Karpas-422 (cell line): ENCODE results near the gene MLST8. TPM values are rescaled to one million over a fixed set of nuclear protein-coding genes. Genes with fewer than 3 reads are reported as not detected.

Source experiments
- DNase-seq: peaks from one replicate; pipeline ENCODE4 v3.0.0-alpha.2; 2015
- H2AFZ ChIP-seq: fragments of 200-600 bp; sonication (generic); 2 replicates; pipeline ENCODE4 v1.6.1; 2014; ENCODE audit warnings: antibody characterized with exemption, low read length, mixed read lengths
- H3K27ac ChIP-seq: fragments of 200-600 bp; sonication (generic); 2 replicates; pipeline ENCODE4 v1.5.1; 2014; ENCODE audit warnings: mild to moderate bottlenecking, low read length, moderate library complexity
- H3K27me3 ChIP-seq: fragments of 200-600 bp; sonication (generic); 2 replicates; pipeline ENCODE4 v1.6.1; 2014; ENCODE audit warnings: low read length, mixed read lengths
- H3K36me3 ChIP-seq: fragments of 200-600 bp; sonication (generic); 2 replicates; pipeline ENCODE4 v1.6.1; 2014; ENCODE audit warnings: low read length, mixed read lengths; ENCODE audit not compliant: insufficient read depth
- H3K4me1 ChIP-seq: fragments of 200-600 bp; sonication (generic); 2 replicates; pipeline ENCODE4 v1.6.1; 2014; ENCODE audit warnings: mild to moderate bottlenecking, low read length, mixed read lengths
- H3K4me2 ChIP-seq: fragments of 200-600 bp; sonication (generic); 2 replicates; pipeline ENCODE4 v1.6.1; 2014; ENCODE audit warnings: low read length, low read depth, mild to moderate bottlenecking; ENCODE audit not compliant: poor library complexity, severe bottlenecking
- H3K4me3 ChIP-seq: fragments of 200-600 bp; sonication (generic); 2 replicates; pipeline ENCODE4 v1.5.1; 2014; ENCODE audit warnings: mild to moderate bottlenecking, antibody characterized with exemption, low read length, mixed read lengths
- H3K79me2 ChIP-seq: fragments of 200-600 bp; sonication (generic); 2 replicates; pipeline ENCODE4 v1.6.1; 2014; ENCODE audit warnings: mild to moderate bottlenecking, low read length, mixed read lengths
- H3K9ac ChIP-seq: fragments of 200-600 bp; sonication (generic); 2 replicates; pipeline ENCODE4 v1.6.0; 2014; ENCODE audit warnings: low read length
- H3K9me2 ChIP-seq: fragments of 200-600 bp; sonication (generic), shearing (Covaris generic); replicated peaks from 2 replicates; pipeline ENCODE4 v1.6.0; 2014; ENCODE audit warnings: mild to moderate bottlenecking, low read length, moderate library complexity; ENCODE audit not compliant: insufficient read depth
- H3K9me3 ChIP-seq: fragments of 300-700, 200-600 bp; sonication (generic); 2 replicates; pipeline ENCODE4 v1.6.1; 2014; ENCODE audit warnings: low read length, mixed read lengths
- H4K20me1 ChIP-seq: fragments of 200-600 bp; sonication (generic); 2 replicates; pipeline ENCODE4 v1.6.1; 2014; ENCODE audit warnings: mild to moderate bottlenecking, antibody characterized with exemption, low read length, low read depth; ENCODE audit not compliant: insufficient read depth
- total RNA-seq: library from RNA; depleted of rRNA; stranded (reverse); fragments of >200 nt; shearing (Covaris generic); gene quantifications from 2 replicates; pipeline ENCODE4 v1.2.3, GENCODE V29; 2014; ENCODE audit warnings: low replicate concordance

MLST8 gene
- total RNA-seq, 1 experiment from 2014 or later, result 46.3 TPM

- peaks cover 27% of the 10 kb centered on the region for H3K79me2 ChIP-seq
- no peaks in the 10 kb centered on the region for H3K9me3 ChIP-seq
- DNase-seq, result no peak
- no peaks in the 10 kb centered on the region; the same call in 1 of the 2 replicates for H3K36me3 ChIP-seq
- H4K20me1 ChIP-seq, result 0 out of 2 replicates have a peak, but pooled peaks cover 19% of the 10 kb centered on the region
- no peaks in the 10 kb centered on the region for H3K27me3 ChIP-seq
- no peaks in the 10 kb centered on the region; the same call in 1 of the 2 replicates for H3K4me1 ChIP-seq
- no peaks in the 10 kb centered on the region for H3K9me2 ChIP-seq
- H2AFZ ChIP-seq, result no peak overlapping the region
- no peak overlapping the region for H3K9ac ChIP-seq
- H3K27ac ChIP-seq, result no peak overlapping the region
- no peak overlapping the region for H3K4me3 ChIP-seq
- no peak overlapping the region for H3K4me2 ChIP-seq
These were observed 25.1 kb downstream of the MLST8 start for GRCh38 chr16:2230376-2230775.

DNA sequence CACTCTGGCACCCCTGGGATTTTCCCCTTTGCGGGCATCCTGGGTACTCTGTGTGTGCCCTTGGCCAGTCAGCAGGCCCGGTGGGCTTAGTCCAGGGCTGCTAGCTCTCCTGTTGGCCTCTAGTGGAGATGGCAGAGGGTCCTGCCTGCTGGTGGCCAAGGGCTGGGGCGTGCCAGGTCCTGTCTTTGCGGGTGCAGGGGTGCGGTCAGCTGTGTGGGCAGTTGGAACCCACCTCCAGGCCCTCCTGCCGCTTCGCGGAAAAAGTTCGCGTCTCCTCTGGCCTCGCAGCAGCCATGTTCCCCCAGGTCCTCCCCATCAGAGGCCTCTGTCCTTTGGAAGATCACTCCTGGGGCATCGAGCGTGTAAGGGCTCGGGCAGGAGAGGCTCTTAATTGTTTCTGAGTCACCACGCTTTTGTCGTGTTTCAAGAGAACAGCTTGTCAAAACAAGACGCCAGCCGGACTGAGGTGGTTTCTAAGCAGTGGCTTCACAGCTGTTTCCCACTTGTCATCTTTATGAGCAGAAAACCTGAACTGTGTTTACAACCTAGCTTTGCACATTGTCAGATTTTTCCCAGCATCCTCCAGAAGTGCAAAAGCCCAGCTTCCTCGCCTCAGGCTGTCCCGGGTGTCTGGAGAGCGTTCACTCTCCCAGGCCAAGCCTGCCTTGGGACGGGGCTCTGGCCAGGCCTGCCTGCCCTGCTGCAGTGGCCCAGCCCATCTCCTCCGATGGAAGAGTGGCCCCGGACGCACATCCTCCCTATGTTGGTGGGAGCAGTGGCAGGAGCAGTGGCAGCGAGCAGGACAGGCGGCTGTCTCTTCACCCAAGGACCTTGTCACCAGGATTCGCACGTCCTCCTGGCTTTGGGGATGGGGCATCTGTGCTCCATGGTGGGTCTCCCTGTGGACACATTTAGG, 26.0 kb downstream of the MLST8 start:
- Histone ChIP-seq H3K79me2 (peaks cover 18% of the 10 kb centered on the region), H3K4me1 (no peaks in the 10 kb centered on the region), H3K27me3 (no peaks in the 10 kb centered on the region), H3K9me3 (no peaks in the 10 kb centered on the region), H3K27ac (no peak overlapping the region), H2AFZ (no peak overlapping the region), H3K4me3 (no peak overlapping the region), H4K20me1 (0 out of 2 replicates have a peak, but pooled peaks cover 17% of the 10 kb centered on the region), H3K9ac (no peak overlapping the region), H3K4me2 (no peak overlapping the region), H3K9me2 (no peaks in the 10 kb centered on the region), H3K36me3 (no peaks in the 10 kb centered on the region; the same call in 1 of the 2 replicates)
- DNase-seq, result no peak

GRCh38 chr16:2232094-2232990, 27.1 kb downstream of the MLST8 start:
- Histone ChIP-seq H4K20me1 (0 out of 2 replicates have a peak, but pooled peaks cover 11% of the 10 kb centered on the region), H3K4me2 (no peak overlapping the region), H3K27ac (no peak overlapping the region), H3K4me3 (no peak overlapping the region), H3K79me2 (peaks cover 9% of the 10 kb centered on the region), H3K9ac (no peak overlapping the region), H2AFZ (no peak overlapping the region), H3K27me3 (no peaks in the 10 kb centered on the region), H3K9me2 (no peaks in the 10 kb centered on the region), H3K9me3 (no peaks in the 10 kb centered on the region), H3K36me3 (no peaks in the 10 kb centered on the region; the same call in 1 of the 2 replicates), H3K4me1 (no peaks in the 10 kb centered on the region)
- DNase-seq, result no peak

GRCh38 chr16:2233046-2233775, 28.0 kb downstream of the MLST8 start:
- no peaks in the 10 kb centered on the region; the same call in 1 of the 2 replicates for H3K36me3 ChIP-seq
- H3K4me3 ChIP-seq, result no peak overlapping the region
- no peak overlapping the region for H3K27ac ChIP-seq
- H3K9me2 ChIP-seq, result no peaks in the 10 kb centered on the region
- no peaks in the 10 kb centered on the region for H3K9me3 ChIP-seq
- H3K4me2 ChIP-seq, result no peak overlapping the region
- DNase-seq, result no peak
- H3K79me2 ChIP-seq, result peaks cover 1% of the 10 kb centered on the region; the same call in 1 of the 2 replicates
- no peak overlapping the region for H3K9ac ChIP-seq
- no peaks in the 10 kb centered on the region for H3K4me1 ChIP-seq
- no peak overlapping the region for H2AFZ ChIP-seq
- no peaks in the 10 kb centered on the region for H3K27me3 ChIP-seq
- H4K20me1 ChIP-seq, result 0 out of 2 replicates have a peak, but pooled peaks cover 7% of the 10 kb centered on the region

DNA sequence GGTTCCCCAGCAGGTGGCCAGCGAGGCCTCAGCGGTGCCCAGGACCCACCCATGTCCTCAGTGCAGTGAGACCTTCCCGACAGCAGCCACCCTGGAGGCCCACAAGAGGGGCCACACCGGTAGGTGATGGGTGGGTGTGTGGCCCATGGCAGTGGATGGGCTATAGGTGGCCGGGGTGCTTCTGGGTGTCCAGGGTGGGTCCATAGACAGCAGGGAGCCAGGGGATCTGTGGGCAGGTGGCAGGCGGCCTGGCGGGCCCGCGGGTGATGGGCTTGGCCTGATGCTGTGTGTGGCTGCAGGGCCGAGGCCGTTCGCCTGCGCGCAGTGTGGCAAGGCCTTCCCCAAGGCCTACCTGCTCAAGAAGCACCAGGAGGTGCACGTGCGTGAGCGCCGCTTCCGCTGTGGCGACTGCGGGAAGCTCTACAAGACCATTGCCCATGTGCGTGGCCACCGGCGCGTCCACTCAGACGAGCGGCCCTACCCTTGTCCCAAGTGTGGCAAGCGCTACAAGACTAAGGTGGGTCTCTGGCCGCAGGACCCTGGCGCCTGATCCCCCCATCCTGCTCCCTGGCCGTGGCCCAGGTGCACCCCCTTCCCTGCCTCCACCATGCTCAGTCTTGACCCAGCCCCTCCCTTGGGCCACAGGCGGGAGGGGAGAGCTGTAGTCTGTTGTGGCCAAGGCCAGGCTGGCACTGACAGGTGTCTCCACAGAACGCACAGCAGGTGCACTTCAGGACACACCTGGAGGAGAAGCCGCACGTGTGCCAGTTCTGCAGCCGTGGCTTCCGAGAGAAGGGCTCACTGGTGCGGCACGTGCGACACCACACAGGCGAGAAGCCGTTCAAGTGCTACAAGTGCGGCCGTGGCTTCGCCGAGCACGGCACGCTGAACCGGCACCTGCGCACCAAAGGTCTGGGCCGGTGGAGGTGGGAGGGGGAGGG, 28.9 kb downstream of the MLST8 start:
- H3K79me2 ChIP-seq, result no peaks in the 10 kb centered on the region
- no peak overlapping the region for H3K27ac ChIP-seq
- H4K20me1 ChIP-seq, result 0 out of 2 replicates have a peak, but pooled peaks cover 3% of the 10 kb centered on the region
- no peak overlapping the region for H3K4me3 ChIP-seq
- H3K4me2 ChIP-seq, result no peak overlapping the region
- H3K27me3 ChIP-seq, result no peaks in the 10 kb centered on the region
- no peaks in the 10 kb centered on the region; the same call in 1 of the 2 replicates for H3K36me3 ChIP-seq
- no peak overlapping the region for H2AFZ ChIP-seq
- no peak overlapping the region for H3K9ac ChIP-seq
- no peaks in the 10 kb centered on the region for H3K9me2 ChIP-seq
- H3K4me1 ChIP-seq, result no peaks in the 10 kb centered on the region
- DNase-seq, result no peak
- no peaks in the 10 kb centered on the region for H3K9me3 ChIP-seq

GRCh38 chr16:2234813-2235170, 29.5 kb downstream of the MLST8 start:
- DNase-seq, result no peak
- Histone ChIP-seq H3K4me3 (no peak overlapping the region), H3K27ac (no peak overlapping the region), H3K9me3 (no peaks in the 10 kb centered on the region), H3K27me3 (no peaks in the 10 kb centered on the region), H4K20me1 (0 out of 2 replicates have a peak, but pooled peaks cover 3% of the 10 kb centered on the region), H3K4me2 (no peak overlapping the region), H3K36me3 (no peaks in the 10 kb centered on the region; the same call in 1 of the 2 replicates), H3K9ac (no peak overlapping the region), H3K79me2 (no peaks in the 10 kb centered on the region), H2AFZ (no peak overlapping the region), H3K9me2 (no peaks in the 10 kb centered on the region), H3K4me1 (no peaks in the 10 kb centered on the region)

DNA sequence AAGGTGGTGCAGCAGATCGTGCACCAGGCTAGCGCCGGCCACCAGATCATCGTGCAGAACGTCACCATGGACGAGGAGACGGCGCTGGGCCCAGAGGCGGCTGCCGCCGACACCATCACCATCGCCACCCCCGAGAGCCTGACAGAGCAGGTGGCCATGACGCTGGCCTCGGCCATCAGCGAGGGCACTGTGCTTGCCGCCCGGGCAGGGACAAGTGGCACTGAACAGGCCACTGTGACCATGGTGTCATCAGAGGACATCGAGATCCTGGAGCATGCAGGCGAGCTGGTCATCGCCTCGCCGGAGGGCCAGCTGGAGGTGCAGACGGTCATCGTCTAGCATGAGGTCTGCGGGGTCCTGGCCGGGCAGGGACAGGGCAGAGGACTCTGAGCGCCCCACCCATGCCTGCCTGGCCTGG, 30.0 kb downstream of the MLST8 start:
- Histone ChIP-seq H3K4me1 (no peaks in the 10 kb centered on the region), H3K9me2 (no peaks in the 10 kb centered on the region), H3K4me2 (no peak overlapping the region), H3K79me2 (no peaks in the 10 kb centered on the region), H3K9me3 (no peaks in the 10 kb centered on the region), H4K20me1 (0 out of 2 replicates have a peak, but pooled peaks cover 3% of the 10 kb centered on the region), H3K27ac (no peak overlapping the region), H3K4me3 (no peak overlapping the region), H3K27me3 (no peaks in the 10 kb centered on the region), H2AFZ (no peak overlapping the region), H3K9ac (no peak overlapping the region), H3K36me3 (no peaks in the 10 kb centered on the region; the same call in 1 of the 2 replicates)
- no peak for DNase-seq
